Measurements from ENCODE around the gene DGKH. TPM values are rescaled to one million over a fixed set of nuclear protein-coding genes. Genes with fewer than 3 reads are reported as not detected.

Gene DGKH
- total and polyA plus RNA-seq, 2 of the 13 experiments (the other 11 are each of a cell fraction or from before 2014, with no cell fraction given) = 0.01 to 0.13 TPM

DNA sequence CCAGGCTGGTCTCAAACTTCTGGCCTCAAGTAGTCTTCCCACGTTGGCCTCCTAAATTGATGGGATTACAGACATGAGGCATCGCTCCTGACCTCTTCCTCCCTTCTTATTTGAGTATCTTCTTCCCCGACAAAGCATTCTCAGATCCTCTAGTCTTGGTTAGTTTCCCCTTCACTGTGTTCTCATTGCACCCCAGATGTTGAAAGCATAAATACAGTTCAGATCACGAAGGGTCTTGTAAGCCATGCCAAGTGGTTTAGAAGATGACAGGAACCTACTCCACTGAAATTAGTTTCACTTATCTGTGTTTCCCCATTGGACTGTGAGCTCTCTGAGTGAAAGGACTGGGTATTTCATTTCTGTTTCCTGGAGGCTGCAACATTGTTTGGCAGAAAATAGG, 100.7 kb downstream of the DGKH start:
- Histone ChIP-seq H2AFZ (ENCODE audit: low read length) (no peak overlapping the region), H3K36me3 (replicated peaks in 1 of 2; ENCODE audit: control insufficient read depth in 1 of 2, insufficient read depth in 2 of 2, low read length in 2 of 2) (no peaks in the 10 kb centered on the region), H3K27ac (ENCODE audit: extremely low read length, insufficient read depth, low read length) (no peak overlapping the region), H4K20me1 (ENCODE audit: insufficient read depth, low read length) (no peaks in the 10 kb centered on the region), H3K79me2 (ENCODE audit: insufficient read depth, low read length) (no peaks in the 10 kb centered on the region), H3K4me2 (ENCODE audit: low read depth, low read length) (no peak overlapping the region), H3K9me3 (ENCODE audit: low read length) (no peaks in the 10 kb centered on the region), H3K27me3 (ENCODE audit: control insufficient read depth in 1 of 2, insufficient read depth in 2 of 2, low read length in 2 of 2) (no peaks in the 10 kb centered on the region), H3K4me3 (replicated peaks in 1 of 3; ENCODE audit: insufficient read depth in 1 of 3, low read depth in 2 of 3, low read length in 3 of 3) (no peak overlapping the region), H3K4me1 (ENCODE audit: insufficient read depth, low read length) (no peaks in the 10 kb centered on the region), H3K9ac (ENCODE audit: insufficient read depth, low read depth, low read length) (no peak overlapping the region)
- BruUV-seq (replicated peaks) = no TSS peak
- DNase-seq (ENCODE audit: low spot score) = no peak
- ChIA-PET POLR2A (no interaction called here), CTCF (ENCODE audit: low intra/inter-chr PET ratio, low total read pairs) (no interaction called here)
- no peak for FAIRE-seq
- ATAC-seq = no peak
- TF ChIP-seq NFRKB (IDR thresholded peaks at IDR 0.05) (no peak), NKX3-1 (CRISPR knock-in tag; IDR thresholded peaks at IDR 0.05) (no peak), ARNTL (CRISPR knock-in tag; IDR thresholded peaks at IDR 0.05) (no peak), MXI1 (IDR thresholded peaks at IDR 0.05; ENCODE audit: borderline replicate concordance, low read depth, low read length) (no peak), KDM1A (CRISPR knock-in tag; IDR thresholded peaks at IDR 0.05) (no peak), ZBTB38 (CRISPR knock-in tag; IDR thresholded peaks at IDR 0.05) (no peak), AHR (CRISPR knock-in tag; IDR thresholded peaks at IDR 0.05) (no peak), NR3C1 (CRISPR knock-in tag; IDR thresholded peaks at IDR 0.05) (no peak), MZF1 (CRISPR knock-in tag; IDR thresholded peaks at IDR 0.05; ENCODE audit: borderline replicate concordance) (no peak), ZKSCAN5 (CRISPR knock-in tag; IDR thresholded peaks at IDR 0.05) (no peak), HNRNPL (IDR thresholded peaks at IDR 0.05; ENCODE audit: low read depth, low read length) (no peak), KMT2B (CRISPR knock-in tag; IDR thresholded peaks at IDR 0.05) (no peak)
- TF ChIP-seq, protein P1, sequence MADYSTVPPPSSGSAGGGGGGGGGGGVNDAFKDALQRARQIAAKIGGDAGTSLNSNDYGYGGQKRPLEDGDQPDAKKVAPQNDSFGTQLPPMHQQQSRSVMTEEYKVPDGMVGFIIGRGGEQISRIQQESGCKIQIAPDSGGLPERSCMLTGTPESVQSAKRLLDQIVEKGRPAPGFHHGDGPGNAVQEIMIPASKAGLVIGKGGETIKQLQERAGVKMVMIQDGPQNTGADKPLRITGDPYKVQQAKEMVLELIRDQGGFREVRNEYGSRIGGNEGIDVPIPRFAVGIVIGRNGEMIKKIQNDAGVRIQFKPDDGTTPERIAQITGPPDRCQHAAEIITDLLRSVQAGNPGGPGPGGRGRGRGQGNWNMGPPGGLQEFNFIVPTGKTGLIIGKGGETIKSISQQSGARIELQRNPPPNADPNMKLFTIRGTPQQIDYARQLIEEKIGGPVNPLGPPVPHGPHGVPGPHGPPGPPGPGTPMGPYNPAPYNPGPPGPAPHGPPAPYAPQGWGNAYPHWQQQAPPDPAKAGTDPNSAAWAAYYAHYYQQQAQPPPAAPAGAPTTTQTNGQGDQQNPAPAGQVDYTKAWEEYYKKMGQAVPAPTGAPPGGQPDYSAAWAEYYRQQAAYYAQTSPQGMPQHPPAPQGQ (CRISPR knock-in tag; IDR thresholded peaks at IDR 0.05; ENCODE audit: borderline replicate concordance) = no peak
- TF ChIP-seq, protein P2, sequence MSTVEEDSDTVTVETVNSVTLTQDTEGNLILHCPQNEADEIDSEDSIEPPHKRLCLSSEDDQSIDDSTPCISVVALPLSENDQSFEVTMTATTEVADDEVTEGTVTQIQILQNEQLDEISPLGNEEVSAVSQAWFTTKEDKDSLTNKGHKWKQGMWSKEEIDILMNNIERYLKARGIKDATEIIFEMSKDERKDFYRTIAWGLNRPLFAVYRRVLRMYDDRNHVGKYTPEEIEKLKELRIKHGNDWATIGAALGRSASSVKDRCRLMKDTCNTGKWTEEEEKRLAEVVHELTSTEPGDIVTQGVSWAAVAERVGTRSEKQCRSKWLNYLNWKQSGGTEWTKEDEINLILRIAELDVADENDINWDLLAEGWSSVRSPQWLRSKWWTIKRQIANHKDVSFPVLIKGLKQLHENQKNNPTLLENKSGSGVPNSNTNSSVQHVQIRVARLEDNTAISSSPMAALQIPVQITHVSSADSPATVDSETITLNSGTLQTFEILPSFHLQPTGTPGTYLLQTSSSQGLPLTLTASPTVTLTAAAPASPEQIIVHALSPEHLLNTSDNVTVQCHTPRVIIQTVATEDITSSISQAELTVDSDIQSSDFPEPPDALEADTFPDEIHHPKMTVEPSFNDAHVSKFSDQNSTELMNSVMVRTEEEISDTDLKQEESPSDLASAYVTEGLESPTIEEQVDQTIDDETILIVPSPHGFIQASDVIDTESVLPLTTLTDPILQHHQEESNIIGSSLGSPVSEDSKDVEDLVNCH (CRISPR knock-in tag; IDR thresholded peaks at IDR 0.05) = no peak
- TF ChIP-seq, protein P3, sequence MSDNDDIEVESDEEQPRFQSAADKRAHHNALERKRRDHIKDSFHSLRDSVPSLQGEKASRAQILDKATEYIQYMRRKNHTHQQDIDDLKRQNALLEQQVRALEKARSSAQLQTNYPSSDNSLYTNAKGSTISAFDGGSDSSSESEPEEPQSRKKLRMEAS (IDR thresholded peaks at IDR 0.05) = no peak
- TF ChIP-seq, protein P4, sequence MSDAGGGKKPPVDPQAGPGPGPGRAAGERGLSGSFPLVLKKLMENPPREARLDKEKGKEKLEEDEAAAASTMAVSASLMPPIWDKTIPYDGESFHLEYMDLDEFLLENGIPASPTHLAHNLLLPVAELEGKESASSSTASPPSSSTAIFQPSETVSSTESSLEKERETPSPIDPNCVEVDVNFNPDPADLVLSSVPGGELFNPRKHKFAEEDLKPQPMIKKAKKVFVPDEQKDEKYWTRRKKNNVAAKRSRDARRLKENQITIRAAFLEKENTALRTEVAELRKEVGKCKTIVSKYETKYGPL (CRISPR knock-in tag; IDR thresholded peaks at IDR 0.05) = no peak
- TF ChIP-seq, protein P5, sequence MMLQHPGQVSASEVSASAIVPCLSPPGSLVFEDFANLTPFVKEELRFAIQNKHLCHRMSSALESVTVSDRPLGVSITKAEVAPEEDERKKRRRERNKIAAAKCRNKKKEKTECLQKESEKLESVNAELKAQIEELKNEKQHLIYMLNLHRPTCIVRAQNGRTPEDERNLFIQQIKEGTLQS (CRISPR knock-in tag; IDR thresholded peaks at IDR 0.05) = no peak
- in situ Hi-C loops (cut with HindIII; ENCODE audit: extremely low pct_ligation_motif_present, low pct_unique_long_range_greater_than_20kb) (no loop called here), intact Hi-C loops (cut with micrococcal nuclease; ENCODE audit: unreplicated experiment) (no loop called here)
- 54% methylated on average over 4 of the region's 4 CpGs for WGBS (ENCODE audit: low lambda C conversion rate)
